Esophagus squamous epithelium (tissue), 4 donors: Measurements from ENCODE around the gene NLRP5.

Source experiments
- CTCF ChIP-seq, 6 experiments: fragments of 450-650 bp in 4 of 6; fragments of 200-600 bp in 2 of 6; sonication (generic) in 2 of 6; IDR thresholded peaks; one replicate each; pipeline ENCODE4 v1.5.1; 2016 to 2019; ENCODE audit warnings: antibody characterized with exemption in 6 of 6, mild to moderate bottlenecking in 4 of 6, moderate library complexity in 4 of 6
- POLR2A ChIP-seq, 4 donors: fragments of 450-650 bp; IDR thresholded peaks; one replicate each; pipeline ENCODE4 v1.6.1; 2017; ENCODE audit warnings: antibody characterized with exemption in 4 of 4, mild to moderate bottlenecking in 4 of 4, moderate library complexity in 3 of 4

DNA sequence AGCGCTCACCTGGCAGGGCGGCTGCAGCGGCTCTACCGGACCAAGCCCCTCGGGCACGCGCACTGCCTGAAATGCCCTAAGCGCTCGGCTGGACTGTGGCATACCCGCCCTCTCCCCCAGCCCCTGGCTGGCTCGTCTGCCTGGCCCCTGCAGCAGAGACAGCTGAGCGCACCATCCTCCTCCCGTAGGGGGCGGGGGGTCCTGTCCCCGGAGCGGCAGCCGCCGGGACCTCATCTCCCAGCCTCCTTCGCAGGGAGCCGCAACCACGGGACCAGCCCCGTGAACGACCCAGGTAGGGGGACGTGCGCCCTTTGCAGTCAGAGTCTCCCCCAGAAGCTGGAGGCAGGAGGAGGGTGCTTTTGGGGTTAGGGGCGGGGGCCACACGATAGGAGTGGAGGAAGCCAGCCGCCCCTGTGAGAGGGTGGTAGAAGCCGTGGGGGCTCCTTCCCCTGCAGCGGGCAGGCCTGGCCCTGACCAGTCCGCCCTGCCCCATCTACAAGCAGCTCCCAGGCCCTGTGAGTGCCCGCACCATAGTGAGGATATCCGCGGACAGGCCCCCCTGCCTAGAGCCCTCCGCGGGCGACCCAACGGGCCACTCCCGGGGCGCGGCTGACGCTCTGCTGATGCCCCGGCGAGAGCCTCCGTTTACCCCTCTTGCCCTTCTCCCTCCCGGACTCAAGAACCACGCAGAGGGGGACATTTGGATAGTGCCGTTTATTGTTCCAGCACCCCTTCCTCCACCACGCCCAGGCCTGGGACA lies 100.3 kb downstream of the NLRP5 start:
- TF ChIP-seq CTCF (IDR thresholded peaks at IDR 0.05) (no peak), POLR2A (IDR thresholded peaks at IDR 0.05) (no peak)
